ENCODE measurements around the gene MIPOL1.
"Not testable (repeated sequence)": the region's sequence is repeated elsewhere in the genome, so short reads cannot be mapped to it uniquely, and the experiment has no call there.

Gene MIPOL1

GRCh38 chr14:37326434-37326833, 128.7 kb downstream of the MIPOL1 start:
- CTCF ChIA-PET = no interaction called here

GRCh38 chr14:37327933-37328332, 130.2 kb downstream of the MIPOL1 start:
- H3K27ac ChIP-seq (ENCODE audit: extremely low read depth, low read depth, low read length); POLR2A ChIA-PET; H3K36me3 ChIP-seq (ENCODE audit: control insufficient read depth in 2 of 2, insufficient read depth in 1 of 2, low read length in 2 of 2); H3K4me3 ChIP-seq (ENCODE audit: low read depth, low read length); H3K4me1 ChIP-seq (ENCODE audit: control insufficient read depth, insufficient read depth, low read length); H3K9me3 ChIP-seq (ENCODE audit: control insufficient read depth, insufficient read depth, low read depth, low read length): not testable (repeated sequence)
- CTCF ChIA-PET = interaction anchor here (1.1 kb wide), 1 partner anchor 266 kb away, joined by 3 read pairs; no protein-coding TSS in a partner anchor

More at GRCh38 chr14:37326434-37326833, 128.7 kb downstream of the MIPOL1 start:
- Histone ChIP-seq H3K36me3 (ENCODE audit: control insufficient read depth in 2 of 2, insufficient read depth in 1 of 2, low read length in 2 of 2) (no peaks in the 10 kb centered on the region), H3K27ac (ENCODE audit: extremely low read depth, low read depth, low read length) (no peak overlapping the region), H3K4me3 (ENCODE audit: low read depth, low read length) (no peak overlapping the region), H3K9me3 (ENCODE audit: control insufficient read depth, insufficient read depth, low read depth, low read length) (no peaks in the 10 kb centered on the region), H3K4me1 (ENCODE audit: control insufficient read depth, insufficient read depth, low read length) (no peaks in the 10 kb centered on the region)
- POLR2A ChIA-PET = no interaction called here
- TF ChIP-seq BCL11A (tag by site-specific recombination; IDR thresholded peaks at IDR 0.05; ENCODE audit: low read depth) = no peak
- no peak for TF ChIP-seq ZNF37A (tag by site-specific recombination; IDR thresholded peaks at IDR 0.05)
- no peak for TF ChIP-seq GLIS2 (tag by site-specific recombination; IDR thresholded peaks at IDR 0.05)
- TF ChIP-seq ZNF530 (tag by site-specific recombination; IDR thresholded peaks at IDR 0.05; ENCODE audit: low read depth) = no peak
- TF ChIP-seq ZNF621 (tag by site-specific recombination; IDR thresholded peaks at IDR 0.05) = no peak
- no peak for TF ChIP-seq ZNF366 (tag by site-specific recombination; conservative IDR thresholded peaks at IDR 0.05)
- no peak for TF ChIP-seq TRIM28 (IDR thresholded peaks at IDR 0.05; ENCODE audit: borderline replicate concordance, low read length)
- no peak for TF ChIP-seq ZEB2 (tag by site-specific recombination; IDR thresholded peaks at IDR 0.05)
- TF ChIP-seq ZSCAN16 (tag by site-specific recombination; IDR thresholded peaks at IDR 0.05) = no peak
- no peak for TF ChIP-seq ZNF610 (tag by site-specific recombination; IDR thresholded peaks at IDR 0.05; ENCODE audit: borderline replicate concordance)

- Histone ChIP-seq H3K9me3 (ENCODE audit: control insufficient read depth, insufficient read depth, low read depth, low read length) (no peaks in the 10 kb centered on the region), H3K36me3 (ENCODE audit: control insufficient read depth in 2 of 2, insufficient read depth in 1 of 2, low read length in 2 of 2) (no peaks in the 10 kb centered on the region), H3K27ac (ENCODE audit: extremely low read depth, low read depth, low read length) (no peak overlapping the region), H3K4me1 (ENCODE audit: control insufficient read depth, insufficient read depth, low read length) (no peaks in the 10 kb centered on the region), H3K4me3 (ENCODE audit: low read depth, low read length) (no peak overlapping the region)
- no peak for TF ChIP-seq GLI4 (tag by site-specific recombination; IDR thresholded peaks at IDR 0.05)
- no peak for TF ChIP-seq MEIS1 (CRISPR knock-in tag; IDR thresholded peaks at IDR 0.05; ENCODE audit: borderline replicate concordance)
- no peak for TF ChIP-seq ZNF302 (tag by site-specific recombination; IDR thresholded peaks at IDR 0.05; ENCODE audit: low read depth)
- no peak for TF ChIP-seq ZXDB (tag by site-specific recombination; IDR thresholded peaks at IDR 0.05)
- CTCF ChIA-PET = interaction anchor here (1.1 kb wide), 1 partner anchor 265 kb away, joined by 3 read pairs; no protein-coding TSS in a partner anchor
- POLR2A ChIA-PET = no interaction called here
Measured at GRCh38 chr14:37328673-37329072, 130.9 kb downstream of the MIPOL1 start.

GRCh38 chr14:37329189-37330001, 131.7 kb downstream of the MIPOL1 start:
- H3K36me3 ChIP-seq (ENCODE audit: control insufficient read depth in 2 of 2, insufficient read depth in 1 of 2, low read length in 2 of 2) = no peaks in the 10 kb centered on the region
- H3K4me3 ChIP-seq (ENCODE audit: low read depth, low read length) = no peak overlapping the region
- no peaks in the 10 kb centered on the region for H3K9me3 ChIP-seq (ENCODE audit: control insufficient read depth, insufficient read depth, low read depth, low read length)
- no peak overlapping the region for H3K27ac ChIP-seq (ENCODE audit: extremely low read depth, low read depth, low read length)
- no peaks in the 10 kb centered on the region for H3K4me1 ChIP-seq (ENCODE audit: control insufficient read depth, insufficient read depth, low read length)
- TF ChIP-seq FEZF1 (tag by site-specific recombination; IDR thresholded peaks at IDR 0.05) = no peak
- TF ChIP-seq ZFP37 (tag by site-specific recombination; IDR thresholded peaks at IDR 0.05) = no peak
- no peak for TF ChIP-seq SP7 (tag by site-specific recombination; IDR thresholded peaks at IDR 0.05)
- TF ChIP-seq SALL2 (tag by site-specific recombination; IDR thresholded peaks at IDR 0.05; ENCODE audit: borderline replicate concordance) = no peak
- TF ChIP-seq ZEB2 (tag by site-specific recombination; IDR thresholded peaks at IDR 0.05) = no peak
- no peak for TF ChIP-seq ZNF37A (tag by site-specific recombination; IDR thresholded peaks at IDR 0.05)
- no peak for TF ChIP-seq ZNF658 (tag by site-specific recombination; IDR thresholded peaks at IDR 0.05)
- TF ChIP-seq ZNF555 (tag by site-specific recombination; conservative IDR thresholded peaks at IDR 0.05) = no peak
- no peak for TF ChIP-seq ZNF404 (tag by site-specific recombination; IDR thresholded peaks at IDR 0.05)
- no peak for TF ChIP-seq ZNF140 (tag by site-specific recombination; IDR thresholded peaks at IDR 0.05)
- TF ChIP-seq ZNF324 (tag by site-specific recombination; IDR thresholded peaks at IDR 0.05) = no peak
- no peak for TF ChIP-seq ZNF157 (tag by site-specific recombination; IDR thresholded peaks at IDR 0.05)
- no peak for TF ChIP-seq ZNF514 (tag by site-specific recombination; IDR thresholded peaks at IDR 0.05)
- no peak for TF ChIP-seq GLI2 (tag by site-specific recombination; IDR thresholded peaks at IDR 0.05; ENCODE audit: borderline replicate concordance, low read depth)
- no peak for TF ChIP-seq ZNF837 (tag by site-specific recombination; IDR thresholded peaks at IDR 0.05)
- POLR2A ChIA-PET = no interaction called here
- CTCF ChIA-PET = interaction anchor here (1.0 to 1.1 kb wide), 2 partner anchors 83 to 265 kb away, joined by 3 to 4 read pairs; no protein-coding TSS in a partner anchor
